ENCODE measurements around the gene CYP2C8.

The CYP2C8 gene

GRCh38 chr10:94989192-94989591 is 80.1 kb downstream of the CYP2C8 start:
- DNase-seq (ENCODE audit: low read depth, low spot score) = no peak
- H3K27ac ChIP-seq = no peak overlapping the region
